Measurements from ENCODE around the gene TPO.

The TPO gene

GRCh38 chr2:1453561-1453960 is 40.3 kb downstream of the TPO start:
- no peak for DNase-seq

- no peak for DNase-seq
Observed at GRCh38 chr2:1454346-1454745, 41.1 kb downstream of the TPO start.

- DNase-seq = no peak
Observed at GRCh38 chr2:1455466-1455865, 42.2 kb downstream of the TPO start.

- DNase-seq = no peak
Observed at GRCh38 chr2:1458432-1458831, 45.2 kb downstream of the TPO start.

GRCh38 chr2:1459727-1460126 is 46.5 kb downstream of the TPO start:
- no peak for DNase-seq

GRCh38 chr2:1460851-1461418 is 47.7 kb downstream of the TPO start:
- DNase-seq = no peak

- no peak for DNase-seq
Observed at GRCh38 chr2:1461507-1462390, 48.5 kb downstream of the TPO start.

- DNase-seq = no peak
Observed at GRCh38 chr2:1462994-1463393, 49.7 kb downstream of the TPO start.

- no peak for DNase-seq
Observed at GRCh38 chr2:1472350-1472749, 59.1 kb downstream of the TPO start.

- no peak for DNase-seq
Observed at GRCh38 chr2:1476617-1477195, 63.4 kb downstream of the TPO start.

GRCh38 chr2:1477196-1478040 is 64.2 kb downstream of the TPO start:
- no peak for DNase-seq

GRCh38 chr2:1478311-1479305 is 65.3 kb downstream of the TPO start:
- no peak for DNase-seq

- no peak for DNase-seq
Observed at GRCh38 chr2:1479346-1479745, 66.1 kb downstream of the TPO start.

- DNase-seq = no peak
Observed at GRCh38 chr2:1480671-1481076, 67.4 kb downstream of the TPO start.

- no peak for DNase-seq
Observed at GRCh38 chr2:1481406-1482252, 68.4 kb downstream of the TPO start.

GRCh38 chr2:1482253-1482675 is 69.0 kb downstream of the TPO start:
- no peak for DNase-seq

- no peak for DNase-seq
Observed at GRCh38 chr2:1482981-1483380, 69.7 kb downstream of the TPO start.

GRCh38 chr2:1483551-1483950 is 70.3 kb downstream of the TPO start:
- DNase-seq = no peak

GRCh38 chr2:1484131-1484884 is 71.0 kb downstream of the TPO start:
- no peak for DNase-seq

GRCh38 chr2:1486670-1487069 is 73.4 kb downstream of the TPO start:
- no peak for DNase-seq

Data from AML-193 (cell line).